Thyroid gland (tissue), 4 donors: ENCODE results near the gene NRSN2. TPM values are rescaled to one million over a fixed set of nuclear protein-coding genes. Genes with fewer than 3 reads are reported as not detected.

ENCODE experiments used
- DNase-seq, 2 donors: peaks; one replicate each; pipeline ENCODE4 v3.0.0-alpha.2; 2019
- H3K27ac ChIP-seq, 3 donors: fragments of 200-600 bp; sonication (generic); 1 replicate in 2 of 3; 2 replicates in 1 of 3; pipeline ENCODE4 v1.5.1; 2016 to 2019; ENCODE audit warnings: mild to moderate bottlenecking in 1 of 3, moderate library complexity in 1 of 3
- H3K27me3 ChIP-seq: fragments of 200-600 bp; sonication (generic); one replicate; pipeline ENCODE4 v1.5.1; 2019
- H3K36me3 ChIP-seq, 2 donors: fragments of 200-600 bp; sonication (generic); one replicate each; pipeline ENCODE4 v1.5.1; 2016 to 2019
- H3K4me1 ChIP-seq, 2 donors: fragments of 200-600 bp; sonication (generic); one replicate each; pipeline ENCODE4 v1.5.1; 2017 to 2019
- H3K4me3 ChIP-seq, 3 donors: fragments of 200-600 bp; sonication (generic); replicated peaks in 1 of 3; 1 replicate in 2 of 3; 2 replicates in 1 of 3; pipeline ENCODE4 v1.5.1; 2016; ENCODE audit warnings: mild to moderate bottlenecking in 1 of 3
- H3K9me3 ChIP-seq: fragments of 200-600 bp; sonication (generic); one replicate; pipeline ENCODE4 v1.5.1; 2017
- POLR2A ChIP-seq, 2 donors: fragments of 450-650 bp; IDR thresholded peaks; one replicate each; pipeline ENCODE4 v1.6.1; 2017; ENCODE audit warnings: antibody characterized with exemption in 2 of 2, mild to moderate bottlenecking in 2 of 2, moderate library complexity in 1 of 2
- WGBS, 2 donors: methylation state at CpG; one replicate each; pipeline ENCODE4 v1.1.5; 2017; 5-methylcytosine and 5-hydroxymethylcytosine counted together
- intact Hi-C: fragments of 100-400 bp; cut with DNase I; formaldehyde crosslinking; loops from one replicate; pipeline ENCODE4 v1.15.1; 2023
- total RNA-seq, 4 donors: library from RNA; depleted of rRNA; stranded (reverse); fragments of >200 nt; gene quantifications; one replicate each; pipeline ENCODE4 v1.2.3, GENCODE V29; 2016
- TF ChIP-seq, protein P1 (sequence below), 6 experiments: fragments of 200-600 bp in 3 of 6; fragments of 450-650 bp in 3 of 6; sonication (generic) in 3 of 6; IDR thresholded peaks; one replicate each; pipeline ENCODE4 v1.5.1; 2016 to 2019; ENCODE audit warnings: antibody characterized with exemption in 6 of 6, mild to moderate bottlenecking in 2 of 6, inconsistent platforms in 1 of 6, moderate library complexity in 1 of 6

Gene NRSN2
- total RNA-seq, 4 donors from 2014 or later, result 29.8 to 56.7 (median 42.4) TPM

GRCh38 chr20:328027-328974, 18.6 kb upstream of the NRSN2 start:
- Histone ChIP-seq H3K4me3 (peak overlapping the region in 2 of 3 donors; percentile 6 to 75), H3K27ac (peak overlapping the region; percentile 80 to 98 (median 91)), H3K9me3 (no peaks in the 10 kb centered on the region), H3K27me3 (no peaks in the 10 kb centered on the region), H3K36me3 (no peaks in the 10 kb centered on the region), H3K4me1 (peaks cover 14 to 33% of the 10 kb centered on the region in 2 donors)
- intact Hi-C loops, result no loop called here
- WGBS, 2 donors, result 46 to 48% methylated on average over 26 to 29 of the region's 31 CpGs
- peak; percentile 10 to 17 for DNase-seq
- TF ChIP-seq POLR2A (IDR thresholded peaks at IDR 0.05), result no peak
- TF ChIP-seq, protein P1, sequence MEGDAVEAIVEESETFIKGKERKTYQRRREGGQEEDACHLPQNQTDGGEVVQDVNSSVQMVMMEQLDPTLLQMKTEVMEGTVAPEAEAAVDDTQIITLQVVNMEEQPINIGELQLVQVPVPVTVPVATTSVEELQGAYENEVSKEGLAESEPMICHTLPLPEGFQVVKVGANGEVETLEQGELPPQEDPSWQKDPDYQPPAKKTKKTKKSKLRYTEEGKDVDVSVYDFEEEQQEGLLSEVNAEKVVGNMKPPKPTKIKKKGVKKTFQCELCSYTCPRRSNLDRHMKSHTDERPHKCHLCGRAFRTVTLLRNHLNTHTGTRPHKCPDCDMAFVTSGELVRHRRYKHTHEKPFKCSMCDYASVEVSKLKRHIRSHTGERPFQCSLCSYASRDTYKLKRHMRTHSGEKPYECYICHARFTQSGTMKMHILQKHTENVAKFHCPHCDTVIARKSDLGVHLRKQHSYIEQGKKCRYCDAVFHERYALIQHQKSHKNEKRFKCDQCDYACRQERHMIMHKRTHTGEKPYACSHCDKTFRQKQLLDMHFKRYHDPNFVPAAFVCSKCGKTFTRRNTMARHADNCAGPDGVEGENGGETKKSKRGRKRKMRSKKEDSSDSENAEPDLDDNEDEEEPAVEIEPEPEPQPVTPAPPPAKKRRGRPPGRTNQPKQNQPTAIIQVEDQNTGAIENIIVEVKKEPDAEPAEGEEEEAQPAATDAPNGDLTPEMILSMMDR (IDR thresholded peaks at IDR 0.05), result no peak

DNA sequence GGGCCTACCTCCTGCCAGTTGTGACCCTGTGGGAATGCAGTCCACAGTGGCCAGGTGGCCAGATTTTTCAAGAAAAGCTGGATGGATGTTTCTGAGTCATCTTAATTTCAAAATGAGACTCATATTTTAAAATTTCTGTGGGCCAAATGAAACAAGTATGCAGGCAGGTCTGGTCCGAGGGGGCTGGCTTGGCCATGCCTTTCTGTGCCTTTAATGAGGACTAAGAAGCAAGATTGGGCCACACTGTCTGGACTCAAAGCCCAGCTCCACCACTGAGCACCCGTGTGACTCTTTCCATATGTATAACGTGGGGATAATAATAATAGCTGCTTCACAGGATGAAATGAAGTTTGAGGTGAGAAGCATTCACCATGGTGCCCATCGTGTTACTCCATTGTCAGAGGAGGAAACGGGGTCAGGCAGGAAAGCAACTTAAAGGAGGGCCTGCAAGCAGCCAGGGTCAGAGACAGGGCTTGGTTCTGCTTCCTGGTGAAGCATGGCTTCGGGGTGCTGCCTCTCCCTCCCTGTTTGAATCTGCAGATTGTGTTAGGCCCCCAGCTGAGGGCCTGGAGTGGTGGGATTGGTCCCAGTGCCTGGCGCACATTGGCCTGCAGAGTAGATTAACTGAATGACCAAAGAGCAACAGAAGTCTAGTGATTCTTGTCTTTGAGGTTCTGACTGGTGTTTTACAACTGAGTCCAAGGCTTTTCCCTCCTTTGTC, 17.8 kb upstream of the NRSN2 start:
- TF ChIP-seq POLR2A (IDR thresholded peaks at IDR 0.05), result no peak
- TF ChIP-seq, protein P1 (IDR thresholded peaks at IDR 0.05), result no peak
- H3K36me3 ChIP-seq, result no peaks in the 10 kb centered on the region
- no peaks in the 10 kb centered on the region for H3K9me3 ChIP-seq
- 57 to 61% methylated on average over 7 of the region's 7 CpGs for WGBS, 2 donors
- no peak overlapping the region for H3K4me3 ChIP-seq
- no peak for DNase-seq
- peak overlapping the region in 1 of 3 donors; percentile 17 for H3K27ac ChIP-seq
- intact Hi-C loops, result no loop called here
- H3K27me3 ChIP-seq, result no peaks in the 10 kb centered on the region
- peaks cover 14 to 27% of the 10 kb centered on the region in 2 donors for H3K4me1 ChIP-seq

GRCh38 chr20:329851-330232, 17.1 kb upstream of the NRSN2 start:
- 78 to 82% methylated on average over 4 of the region's 4 CpGs for WGBS, 2 donors
- Histone ChIP-seq H3K4me1 (peaks cover 14 to 27% of the 10 kb centered on the region in 2 donors), H3K4me3 (no peak overlapping the region), H3K27me3 (no peaks in the 10 kb centered on the region), H3K9me3 (no peaks in the 10 kb centered on the region), H3K27ac (no peak overlapping the region), H3K36me3 (no peaks in the 10 kb centered on the region)
- intact Hi-C loops, result no loop called here
- TF ChIP-seq POLR2A (IDR thresholded peaks at IDR 0.05), result no peak
- TF ChIP-seq, protein P1 (IDR thresholded peaks at IDR 0.05), result no peak
- peak; percentile 21 to 34 for DNase-seq

DNA sequence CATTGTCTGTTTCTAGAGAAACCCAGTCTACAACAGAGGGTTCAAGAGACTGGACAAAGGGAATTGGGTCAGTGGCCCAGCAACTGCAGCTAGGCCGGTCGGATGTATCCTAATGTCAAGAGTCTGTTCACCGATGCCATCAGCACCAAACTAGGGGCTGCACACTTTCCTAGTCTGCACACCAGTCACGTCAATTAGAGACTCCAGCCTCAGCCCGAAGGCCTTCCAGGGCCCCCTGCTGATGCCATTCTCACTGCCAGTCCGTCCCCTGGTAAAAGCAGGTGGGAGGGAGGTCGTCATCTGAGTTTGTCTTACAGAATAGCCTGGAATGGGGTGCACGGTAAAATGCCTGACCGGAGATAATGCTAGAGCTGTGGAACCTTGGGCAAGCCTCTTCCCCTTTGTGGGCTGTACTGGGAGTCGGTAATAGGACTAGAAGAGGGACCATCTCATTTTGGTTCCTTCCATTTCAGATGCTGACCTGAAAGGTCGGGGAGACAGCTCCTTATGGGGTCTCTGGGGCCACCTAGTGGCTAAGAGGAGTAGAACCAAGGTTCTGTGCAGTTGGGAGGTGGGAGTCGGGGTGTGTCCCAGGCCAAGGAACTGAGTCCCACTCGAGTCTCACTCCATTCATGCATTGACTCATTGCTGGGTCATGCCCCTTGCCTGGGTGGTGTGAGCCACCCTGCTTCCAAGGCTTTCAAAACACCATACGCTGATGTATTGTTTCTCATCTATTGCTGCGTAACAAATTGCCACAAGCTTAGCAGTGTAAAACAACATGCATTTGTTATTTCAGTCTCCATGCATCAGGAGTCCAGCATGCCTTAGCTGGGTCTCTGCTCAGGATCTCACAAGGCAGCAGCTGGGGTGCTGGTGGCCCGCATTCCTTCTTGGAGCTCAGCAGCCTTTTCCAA, 16.4 kb upstream of the NRSN2 start:
- intact Hi-C loops, result no loop called here
- no peaks in the 10 kb centered on the region for H3K27me3 ChIP-seq
- peak; percentile 56 to 57 for DNase-seq
- H3K27ac ChIP-seq, result no peak overlapping the region
- H3K4me1 ChIP-seq, result peaks cover 14 to 27% of the 10 kb centered on the region in 2 donors
- TF ChIP-seq, protein P1 (IDR thresholded peaks at IDR 0.05), result peak; percentile 60 to 86 (median 78)
- TF ChIP-seq POLR2A (IDR thresholded peaks at IDR 0.05), result no peak
- H3K9me3 ChIP-seq, result no peaks in the 10 kb centered on the region
- WGBS, 2 donors, result 49 to 51% methylated on average over 16 of the region's 16 CpGs
- H3K36me3 ChIP-seq, result no peaks in the 10 kb centered on the region
- H3K4me3 ChIP-seq, result no peak overlapping the region
